Raji (cell line): ENCODE results near the gene NDST1.

Experiments
- POLR2A ChIP-seq: IDR thresholded peaks from 2 replicates; pipeline ENCODE4 v1.6.1; 2011; ENCODE audit warnings: low read depth, low read length, control low read depth; ENCODE audit not compliant: insufficient read depth

NDST1 gene

GRCh38 chr5:150589862-150590601 is 82.1 kb downstream of the NDST1 start:
- TF ChIP-seq POLR2A: no peak

GRCh38 chr5:150590979-150591695 is 83.2 kb downstream of the NDST1 start:
- TF ChIP-seq POLR2A: no peak

GRCh38 chr5:150593593-150593992 is 85.7 kb downstream of the NDST1 start:
- TF ChIP-seq POLR2A: no peak

- TF ChIP-seq POLR2A: no peak
These were observed 86.1 kb downstream of the NDST1 start for GRCh38 chr5:150593996-150594395.

- TF ChIP-seq POLR2A: no peak
These were observed 87.6 kb downstream of the NDST1 start for GRCh38 chr5:150595466-150596031.

GRCh38 chr5:150596313-150596712 is 88.4 kb downstream of the NDST1 start:
- TF ChIP-seq POLR2A: no peak

GRCh38 chr5:150596826-150597225 is 88.9 kb downstream of the NDST1 start:
- TF ChIP-seq POLR2A: no peak

- TF ChIP-seq POLR2A: no peak
These were observed 90.1 kb downstream of the NDST1 start for GRCh38 chr5:150598006-150598405.

GRCh38 chr5:150598821-150599273 is 90.9 kb downstream of the NDST1 start:
- TF ChIP-seq POLR2A: no peak

- no peak for TF ChIP-seq POLR2A
These were observed 91.3 kb downstream of the NDST1 start for GRCh38 chr5:150599281-150599680.

GRCh38 chr5:150599917-150600511 is 92.1 kb downstream of the NDST1 start:
- TF ChIP-seq POLR2A: no peak

GRCh38 chr5:150600616-150601490 is 92.9 kb downstream of the NDST1 start:
- no peak for TF ChIP-seq POLR2A

- no peak for TF ChIP-seq POLR2A
These were observed 93.8 kb downstream of the NDST1 start for GRCh38 chr5:150601491-150602345.

GRCh38 chr5:150603052-150603451 is 95.1 kb downstream of the NDST1 start:
- TF ChIP-seq POLR2A: no peak
